ENCODE results near the gene TM7SF3. TPM values are rescaled to one million over a fixed set of nuclear protein-coding genes. Genes with fewer than 3 reads are reported as not detected.

TM7SF3 gene
- total RNA-seq, 1 donor = 105 TPM

- H3K4me3 ChIP-seq (ENCODE audit: low read depth, low read length) = no peak overlapping the region
- TF ChIP-seq, protein P1, sequence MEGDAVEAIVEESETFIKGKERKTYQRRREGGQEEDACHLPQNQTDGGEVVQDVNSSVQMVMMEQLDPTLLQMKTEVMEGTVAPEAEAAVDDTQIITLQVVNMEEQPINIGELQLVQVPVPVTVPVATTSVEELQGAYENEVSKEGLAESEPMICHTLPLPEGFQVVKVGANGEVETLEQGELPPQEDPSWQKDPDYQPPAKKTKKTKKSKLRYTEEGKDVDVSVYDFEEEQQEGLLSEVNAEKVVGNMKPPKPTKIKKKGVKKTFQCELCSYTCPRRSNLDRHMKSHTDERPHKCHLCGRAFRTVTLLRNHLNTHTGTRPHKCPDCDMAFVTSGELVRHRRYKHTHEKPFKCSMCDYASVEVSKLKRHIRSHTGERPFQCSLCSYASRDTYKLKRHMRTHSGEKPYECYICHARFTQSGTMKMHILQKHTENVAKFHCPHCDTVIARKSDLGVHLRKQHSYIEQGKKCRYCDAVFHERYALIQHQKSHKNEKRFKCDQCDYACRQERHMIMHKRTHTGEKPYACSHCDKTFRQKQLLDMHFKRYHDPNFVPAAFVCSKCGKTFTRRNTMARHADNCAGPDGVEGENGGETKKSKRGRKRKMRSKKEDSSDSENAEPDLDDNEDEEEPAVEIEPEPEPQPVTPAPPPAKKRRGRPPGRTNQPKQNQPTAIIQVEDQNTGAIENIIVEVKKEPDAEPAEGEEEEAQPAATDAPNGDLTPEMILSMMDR (IDR thresholded peaks at IDR 0.05; ENCODE audit: insufficient read depth, low read depth, low read length) = no peak
These were observed 73.0 kb downstream of the TM7SF3 start for GRCh38 chr12:26941215-26941594.

DNA sequence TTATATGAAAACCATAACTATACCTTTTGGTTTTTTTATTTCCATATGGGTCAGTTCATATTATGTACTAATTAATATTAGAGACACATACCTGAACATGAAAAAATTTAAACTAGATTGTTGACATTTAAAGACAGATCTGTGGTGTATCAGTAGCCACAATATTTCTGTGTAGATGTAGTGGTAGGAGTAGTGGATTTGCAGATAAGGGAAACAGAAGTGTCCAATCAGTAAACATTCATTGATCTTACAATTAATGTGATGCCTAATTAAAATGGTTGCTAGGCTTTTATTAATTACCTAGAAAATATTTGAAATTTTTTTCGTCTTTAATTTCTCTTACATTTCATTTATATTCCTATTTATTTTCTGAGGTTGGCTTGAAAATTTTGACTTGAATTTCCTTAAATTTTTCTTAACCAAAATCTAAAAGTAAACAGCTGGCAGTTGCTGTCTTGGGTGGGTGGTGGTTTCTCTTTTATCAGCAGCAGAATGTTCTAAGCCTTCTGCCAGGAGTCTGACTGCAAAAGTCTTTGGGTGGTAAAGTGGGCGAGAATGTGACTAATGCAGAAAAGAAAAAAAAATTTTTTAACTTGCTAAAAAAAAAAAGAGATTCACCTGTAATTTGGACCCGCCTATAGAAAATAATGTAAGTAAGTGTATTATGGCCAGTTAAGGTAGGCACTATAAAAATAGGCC is 73.5 kb downstream of the TM7SF3 start:
- DNase-seq (ENCODE audit: low read depth) = no peak
- TF ChIP-seq, protein P1 (IDR thresholded peaks at IDR 0.05; ENCODE audit: insufficient read depth, low read depth, low read length) = no peak
- H3K4me3 ChIP-seq (ENCODE audit: low read depth, low read length) = no peak overlapping the region

More at GRCh38 chr12:26941215-26941594, 73.0 kb downstream of the TM7SF3 start:
- DNase-seq (ENCODE audit: low read depth) = no peak

DNA sequence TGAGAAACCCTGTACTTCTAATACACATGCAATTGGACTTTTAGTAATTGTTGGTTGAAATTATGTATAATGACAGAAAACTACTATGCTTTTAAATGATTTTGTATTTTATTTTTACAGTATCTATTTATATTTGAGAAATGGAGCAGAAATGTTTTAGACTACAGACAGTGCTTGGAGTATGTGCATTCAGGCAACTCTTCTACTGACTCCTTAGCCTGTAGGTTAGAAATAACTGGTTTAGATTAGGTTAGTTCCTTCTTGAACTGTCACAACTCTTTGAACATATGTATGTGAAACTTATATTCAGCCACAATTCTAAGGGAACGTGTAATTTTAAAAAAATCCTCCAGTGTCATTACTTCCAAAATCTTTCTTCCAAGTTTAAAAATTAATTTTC is 74.2 kb downstream of the TM7SF3 start:
- TF ChIP-seq, protein P1 (IDR thresholded peaks at IDR 0.05; ENCODE audit: insufficient read depth, low read depth, low read length) = no peak
- peak overlapping the region; percentile 94 for H3K4me3 ChIP-seq (ENCODE audit: low read depth, low read length)
- no peak for DNase-seq (ENCODE audit: low read depth)

GRCh38 chr12:26939192-26939832 is 74.9 kb downstream of the TM7SF3 start:
- TF ChIP-seq, protein P1 (IDR thresholded peaks at IDR 0.05; ENCODE audit: insufficient read depth, low read depth, low read length) = no peak
- H3K4me3 ChIP-seq (ENCODE audit: low read depth, low read length) = peak overlapping the region; percentile 94
- DNase-seq (ENCODE audit: low read depth) = no peak

GRCh38 chr12:26938701-26939062 is 75.5 kb downstream of the TM7SF3 start:
- TF ChIP-seq, protein P1 (IDR thresholded peaks at IDR 0.05; ENCODE audit: insufficient read depth, low read depth, low read length) = no peak
- H3K4me3 ChIP-seq (ENCODE audit: low read depth, low read length) = peak overlapping the region; percentile 94
- no peak for DNase-seq (ENCODE audit: low read depth)

DNA sequence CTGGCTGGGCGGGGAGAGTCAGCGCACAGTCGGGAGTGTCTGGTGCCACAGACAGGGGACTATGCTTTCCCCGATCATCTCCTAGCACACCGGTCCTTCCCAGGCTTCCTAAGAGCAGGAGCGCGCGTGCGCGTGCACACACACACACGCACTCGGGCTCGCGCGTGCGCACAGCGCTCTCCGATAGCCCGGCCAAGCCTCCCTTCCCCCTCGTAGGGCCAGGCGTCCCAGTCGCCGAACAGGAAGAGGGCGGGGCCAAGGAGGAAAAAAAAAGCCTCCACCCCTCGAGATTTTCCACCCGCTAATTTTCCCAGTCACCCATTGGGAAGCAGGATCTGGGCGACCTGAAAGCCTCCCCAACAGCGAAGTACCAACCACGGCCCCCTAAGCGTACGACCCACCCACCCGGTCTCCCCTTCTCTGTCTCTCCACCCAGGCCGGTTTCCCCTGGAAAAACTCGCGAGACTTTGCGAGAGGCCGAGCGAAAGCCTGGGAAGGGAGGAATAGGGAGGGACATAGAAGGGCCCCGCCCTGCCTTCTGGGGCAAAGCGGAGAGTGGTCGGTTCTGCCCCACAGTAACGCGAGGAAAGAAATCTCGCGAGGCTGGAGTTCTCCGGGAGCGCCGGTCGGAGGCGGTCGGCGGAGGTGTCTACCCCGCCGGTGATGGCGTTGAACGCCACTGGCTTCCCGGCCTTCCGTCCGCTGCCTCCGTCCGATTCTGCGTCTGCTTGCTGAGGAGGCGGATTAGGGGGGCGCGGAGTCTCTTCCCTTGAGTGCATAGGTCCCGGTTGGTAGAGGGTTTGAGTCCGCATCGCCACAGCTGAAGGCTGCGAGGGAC is 76.1 kb downstream of the TM7SF3 start, which contains the start of the genes FGFR1OP2 and INTS13:
Gene FGFR1OP2, plus strand, starts transcription at position 608 of the 838 bp plus-strand sequence. CDS start 15,689 bp downstream, outside the sequence.
Gene INTS13, minus strand, starts transcription at position 119 of the 838 bp plus-strand sequence. CDS start 1,178 bp downstream, outside the sequence.
- H3K4me3 ChIP-seq (ENCODE audit: low read depth, low read length) = peak within 1 kb of the TSS; percentile 94
- peak; percentile 99 for DNase-seq (ENCODE audit: low read depth)
- TF ChIP-seq, protein P1 (IDR thresholded peaks at IDR 0.05; ENCODE audit: insufficient read depth, low read depth, low read length) = no peak
